IgD-negative memory B cell (primary cell): ENCODE data around the gene SLTM. TPM values are rescaled to one million over a fixed set of nuclear protein-coding genes. Genes with fewer than 3 reads are reported as not detected.
"Not testable (repeated sequence)": the region's sequence is repeated elsewhere in the genome, so short reads cannot be mapped to it uniquely, and the experiment has no call there.

Source experiments
- H3K27ac Mint-ChIP-seq, 3 donors: one replicate each; pipeline ENCODE4 v1.8.0; 2020 to 2022; ENCODE audit warnings: mild to moderate bottlenecking in 3 of 3, mixed read lengths in 3 of 3, moderate library complexity in 1 of 3
- H3K27me3 Mint-ChIP-seq: one replicate; pipeline ENCODE4 v1.8.0; 2021; ENCODE audit warnings: mixed read lengths
- H3K36me3 Mint-ChIP-seq: one replicate; pipeline ENCODE4 v1.8.0; 2020; ENCODE audit warnings: mild to moderate bottlenecking, mixed read lengths
- H3K4me1 Mint-ChIP-seq, 3 donors: one replicate each; pipeline ENCODE4 v1.8.0; 2020 to 2022; ENCODE audit warnings: mixed read lengths in 3 of 3, mild to moderate bottlenecking in 1 of 3
- H3K4me3 Mint-ChIP-seq, 4 donors: one replicate each; pipeline ENCODE4 v1.8.0; 2020 to 2022; ENCODE audit warnings: mild to moderate bottlenecking in 4 of 4, mixed read lengths in 4 of 4, moderate library complexity in 3 of 4
- H3K9me3 Mint-ChIP-seq, 3 donors: one replicate each; pipeline ENCODE4 v1.8.0; 2020 to 2021; ENCODE audit warnings: mixed read lengths in 3 of 3, mild to moderate bottlenecking in 1 of 3
- polyA plus RNA-seq: library from polyadenylated mRNA; unstranded; fragments of 300-500 nt; fragmentation: Illumina TruSeq; gene quantifications from one replicate; pipeline ENCODE4 v1.2.3, GENCODE V29; 2021

The SLTM gene
- polyA plus RNA-seq, 1 donor from 2014 or later = 104 TPM

DNA sequence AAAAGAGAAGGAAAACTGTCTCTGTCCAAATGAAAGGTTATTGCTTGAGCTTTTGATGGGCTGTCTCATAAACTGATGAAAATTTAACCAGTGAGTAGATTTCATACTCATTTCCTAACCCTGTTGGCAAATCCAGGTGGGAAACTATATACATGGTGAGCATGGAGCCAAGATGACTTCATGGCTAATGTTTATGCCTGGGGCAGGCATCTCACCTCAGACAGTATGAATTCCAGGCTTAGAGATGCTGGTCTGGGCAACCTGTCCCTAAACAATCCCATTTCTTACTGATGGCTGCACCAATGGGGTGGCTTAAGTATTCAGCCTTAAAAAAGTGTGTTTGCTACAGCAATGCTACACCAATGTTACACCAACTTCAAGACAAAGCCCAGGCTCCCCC is 58.1 kb downstream of the SLTM start:
- peaks cover 0 to 2% (median 0%) of the 10 kb centered on the region in 3 donors for H3K9me3 Mint-ChIP-seq
- H3K27ac Mint-ChIP-seq = no peak overlapping the region
- H3K27me3 Mint-ChIP-seq = no peaks in the 10 kb centered on the region
- peaks cover 5% of the 10 kb centered on the region for H3K36me3 Mint-ChIP-seq
- H3K4me1 Mint-ChIP-seq = peaks cover 0 to 2% (median 0%) of the 10 kb centered on the region in 3 donors
- H3K4me3 Mint-ChIP-seq = no peak overlapping the region

DNA sequence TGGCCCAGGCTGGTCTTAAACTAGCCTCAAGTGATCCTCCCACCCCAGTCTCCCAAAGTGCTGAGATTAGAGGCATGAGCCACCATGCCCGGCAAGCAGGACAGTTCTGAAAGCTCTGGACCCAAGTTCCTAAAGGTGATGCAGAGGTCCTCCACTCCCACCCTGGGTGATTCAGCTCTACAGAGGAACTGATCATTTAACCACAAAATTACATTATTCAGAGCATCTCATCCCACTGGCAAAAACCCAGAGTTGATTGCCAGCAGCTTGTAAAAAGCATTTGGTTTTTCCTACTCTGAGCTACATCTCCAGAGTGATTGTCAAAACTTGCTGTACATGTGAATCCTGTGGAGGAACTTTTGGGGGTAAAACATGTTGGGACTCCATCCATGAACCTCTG is 60.2 kb downstream of the SLTM start:
- Mint-ChIP-seq H3K4me3 (no peak overlapping the region), H3K27ac (no peak overlapping the region), H3K36me3 (peaks cover 4% of the 10 kb centered on the region), H3K9me3 (peaks cover 0 to 2% (median 0%) of the 10 kb centered on the region in 3 donors), H3K27me3 (no peaks in the 10 kb centered on the region), H3K4me1 (no peaks in the 10 kb centered on the region)

- Mint-ChIP-seq H3K9me3 (no peaks in the 10 kb centered on the region), H3K36me3 (peaks cover 4% of the 10 kb centered on the region), H3K27ac (no peak overlapping the region), H3K4me3 (no peak overlapping the region), H3K27me3 (no peaks in the 10 kb centered on the region), H3K4me1 (no peaks in the 10 kb centered on the region)
Observed at GRCh38 chr15:58870451-58870850, 63.0 kb downstream of the SLTM start.

GRCh38 chr15:58867926-58868325 is 65.6 kb downstream of the SLTM start:
- Mint-ChIP-seq H3K4me3 (no peak overlapping the region), H3K4me1 (peaks cover 0 to 5% (median 0%) of the 10 kb centered on the region in 3 donors), H3K27ac (no peak overlapping the region), H3K36me3 (peaks cover 4% of the 10 kb centered on the region), H3K9me3 (no peaks in the 10 kb centered on the region), H3K27me3 (peaks cover 3% of the 10 kb centered on the region)

DNA sequence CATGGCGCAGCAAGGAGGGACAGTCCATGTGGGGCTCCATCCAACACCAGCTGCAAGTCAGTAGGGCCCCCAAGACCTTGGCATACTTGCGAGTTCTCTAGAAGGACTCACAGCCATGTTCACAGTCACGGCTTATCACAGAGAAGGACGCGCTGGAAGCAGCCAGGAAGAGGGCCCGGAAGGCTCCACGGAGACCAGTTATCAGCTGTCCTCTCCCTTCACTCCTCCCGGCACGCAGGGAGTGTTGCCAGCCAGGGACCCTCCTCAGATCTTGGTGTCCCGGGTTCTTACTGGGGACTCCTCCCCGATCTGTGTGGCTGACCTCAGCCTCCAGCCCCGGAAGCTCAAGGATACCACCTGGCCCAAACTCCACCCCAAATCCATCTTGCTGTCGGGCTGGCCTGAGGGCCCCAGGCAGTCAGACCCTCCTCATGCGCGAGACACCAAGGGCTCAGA is 68.0 kb downstream of the SLTM start:
- Mint-ChIP-seq H3K27ac (no peak overlapping the region), H3K4me3 (peak overlapping the region in 1 of 4 donors; percentile 44), H3K4me1 (peaks cover 7 to 15% (median 13%) of the 10 kb centered on the region in 3 donors), H3K9me3 (no peaks in the 10 kb centered on the region), H3K27me3 (peaks cover 3% of the 10 kb centered on the region), H3K36me3 (peaks cover 4% of the 10 kb centered on the region)

DNA sequence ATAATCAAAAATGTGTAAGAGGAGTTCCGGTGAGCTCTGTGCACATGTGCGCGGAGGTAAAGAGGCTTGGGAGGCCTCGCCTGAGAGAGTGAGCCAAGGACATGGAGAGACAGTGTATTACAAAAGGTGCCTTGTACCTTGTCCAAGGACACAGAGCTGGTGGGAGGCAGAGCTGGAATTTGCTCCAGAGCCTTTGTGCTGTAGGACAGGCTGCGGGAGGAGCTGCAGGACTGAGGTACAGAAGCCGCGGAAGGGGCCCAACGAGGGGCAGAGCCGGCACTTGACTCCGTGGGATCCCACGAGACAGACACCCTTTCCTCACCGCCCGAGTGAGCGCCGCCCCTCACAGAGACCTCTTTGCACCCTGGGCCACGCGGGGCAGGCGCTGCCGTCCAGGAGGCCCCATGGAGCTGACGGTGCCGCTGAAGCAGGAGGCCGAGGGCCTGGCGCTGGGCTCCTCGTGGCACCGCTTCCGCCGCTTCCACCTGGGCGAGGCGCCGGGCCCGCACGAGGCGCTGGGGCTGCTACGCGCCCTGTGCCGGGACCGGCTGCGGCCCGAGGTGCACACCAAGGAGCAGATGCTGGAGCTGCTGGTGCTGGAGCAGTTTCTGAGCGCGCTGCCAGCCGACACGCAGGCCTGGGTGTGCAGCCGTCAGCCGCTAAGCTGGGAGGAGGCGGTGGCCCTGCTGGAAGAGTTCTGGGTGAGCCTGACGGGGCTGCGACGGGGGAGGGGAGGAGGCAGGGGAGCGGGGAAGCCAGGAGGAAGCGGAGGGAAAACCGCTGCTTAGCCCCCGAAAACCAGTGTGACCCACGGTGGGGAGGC is 68.7 kb downstream of the SLTM start:
- peaks cover 3% of the 10 kb centered on the region for H3K27me3 Mint-ChIP-seq
- peak overlapping the region in 3 of 4 donors; percentile 38 to 87 (median 57) for H3K4me3 Mint-ChIP-seq
- no peak overlapping the region for H3K27ac Mint-ChIP-seq
- H3K4me1 Mint-ChIP-seq = peaks cover 7 to 15% (median 13%) of the 10 kb centered on the region in 3 donors
- no peaks in the 10 kb centered on the region for H3K9me3 Mint-ChIP-seq
- H3K36me3 Mint-ChIP-seq = peaks cover 4% of the 10 kb centered on the region

DNA sequence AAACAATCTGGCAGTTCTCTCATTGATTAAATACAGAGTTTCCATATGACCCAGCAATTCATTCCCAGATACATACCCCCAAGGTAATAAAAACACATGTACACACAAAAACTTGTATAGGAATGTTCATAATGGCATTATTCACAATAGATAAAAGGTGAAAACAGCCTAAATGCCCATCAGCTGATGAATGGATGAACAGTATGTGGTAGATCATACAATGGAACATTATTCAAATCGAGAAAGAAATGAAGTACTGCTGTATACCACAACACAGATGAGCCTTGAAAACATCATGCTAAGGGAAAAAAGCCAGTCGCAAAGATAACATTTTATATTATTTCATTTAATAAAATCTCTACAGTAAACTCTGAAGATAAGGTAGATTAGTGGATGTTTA is 71.2 kb downstream of the SLTM start:
- H3K4me3 Mint-ChIP-seq = no peak overlapping the region
- peaks cover 7% of the 10 kb centered on the region for H3K36me3 Mint-ChIP-seq
- peaks cover 7 to 15% (median 13%) of the 10 kb centered on the region in 3 donors for H3K4me1 Mint-ChIP-seq
- no peaks in the 10 kb centered on the region for H3K9me3 Mint-ChIP-seq
- peaks cover 3% of the 10 kb centered on the region for H3K27me3 Mint-ChIP-seq
- H3K27ac Mint-ChIP-seq = no peak overlapping the region

DNA sequence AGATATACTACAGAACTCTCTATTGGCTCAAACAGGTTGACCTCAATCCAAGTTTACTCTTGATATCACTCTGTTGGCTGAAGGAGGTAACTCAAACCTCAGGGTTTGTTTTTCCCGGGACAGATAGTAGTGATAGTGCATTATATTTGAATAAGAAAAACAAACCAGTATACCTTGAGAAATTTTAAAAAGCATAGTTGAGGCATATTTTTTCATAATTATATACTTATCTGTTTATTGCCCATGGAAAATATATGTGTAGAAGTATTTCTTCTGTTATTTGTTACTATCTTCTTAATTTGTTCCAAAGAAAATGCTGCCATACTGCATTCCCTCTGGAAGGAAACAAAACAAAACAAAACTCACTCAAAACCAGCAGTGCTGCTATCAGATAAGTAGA is 76.9 kb downstream of the SLTM start:
- H3K4me3 Mint-ChIP-seq, H3K27me3 Mint-ChIP-seq, H3K9me3 Mint-ChIP-seq, H3K4me1 Mint-ChIP-seq, H3K27ac Mint-ChIP-seq: not testable (repeated sequence)
- H3K36me3 Mint-ChIP-seq = peaks cover 12% of the 10 kb centered on the region

DNA sequence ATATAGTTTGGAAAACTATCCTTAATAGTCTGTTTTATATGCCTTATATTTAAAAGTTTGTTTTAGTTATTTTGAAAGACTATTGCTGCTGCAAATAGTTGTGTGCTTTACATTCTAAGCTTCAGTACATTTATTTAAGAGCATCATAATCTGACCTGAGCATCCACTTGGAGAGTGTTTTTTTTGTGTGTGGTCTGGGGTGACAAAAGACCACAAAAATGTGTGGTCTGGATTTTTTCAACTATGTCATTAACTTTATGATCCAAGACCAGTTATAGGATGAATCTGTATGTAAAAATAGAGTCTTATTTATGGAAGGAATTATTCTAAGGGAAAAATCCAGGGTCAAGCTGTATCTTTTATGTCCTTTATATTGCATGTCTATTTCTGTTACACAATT is 77.4 kb downstream of the SLTM start:
- no peak overlapping the region for H3K4me3 Mint-ChIP-seq
- no peaks in the 10 kb centered on the region for H3K9me3 Mint-ChIP-seq
- peaks cover 14% of the 10 kb centered on the region for H3K36me3 Mint-ChIP-seq
- H3K27me3 Mint-ChIP-seq = no peaks in the 10 kb centered on the region
- peaks cover 0 to 4% (median 0%) of the 10 kb centered on the region in 3 donors for H3K4me1 Mint-ChIP-seq
- H3K27ac Mint-ChIP-seq = no peak overlapping the region

DNA sequence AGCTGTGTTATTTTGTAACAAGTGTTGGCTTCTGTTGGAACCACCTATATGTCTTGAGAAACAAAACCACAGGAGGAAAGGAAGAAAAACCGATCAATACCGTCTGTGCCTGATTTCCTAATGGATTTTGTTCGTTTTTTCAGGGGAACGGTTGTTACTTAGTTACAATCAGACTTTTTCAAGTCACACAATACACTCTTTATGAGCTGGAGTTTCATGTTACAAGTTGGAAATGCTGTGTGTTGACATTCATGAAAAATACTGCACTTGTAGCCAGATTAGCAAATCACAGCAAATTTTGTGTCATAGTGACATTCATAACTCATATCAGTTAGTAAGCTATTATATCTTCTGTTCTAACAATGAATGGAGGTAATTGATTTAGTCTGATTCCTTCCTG is 78.9 kb downstream of the SLTM start:
- peaks cover 18% of the 10 kb centered on the region for H3K36me3 Mint-ChIP-seq
- H3K27me3 Mint-ChIP-seq = no peaks in the 10 kb centered on the region
- no peaks in the 10 kb centered on the region for H3K9me3 Mint-ChIP-seq
- H3K27ac Mint-ChIP-seq = no peak overlapping the region
- H3K4me1 Mint-ChIP-seq = no peaks in the 10 kb centered on the region
- no peak overlapping the region for H3K4me3 Mint-ChIP-seq

DNA sequence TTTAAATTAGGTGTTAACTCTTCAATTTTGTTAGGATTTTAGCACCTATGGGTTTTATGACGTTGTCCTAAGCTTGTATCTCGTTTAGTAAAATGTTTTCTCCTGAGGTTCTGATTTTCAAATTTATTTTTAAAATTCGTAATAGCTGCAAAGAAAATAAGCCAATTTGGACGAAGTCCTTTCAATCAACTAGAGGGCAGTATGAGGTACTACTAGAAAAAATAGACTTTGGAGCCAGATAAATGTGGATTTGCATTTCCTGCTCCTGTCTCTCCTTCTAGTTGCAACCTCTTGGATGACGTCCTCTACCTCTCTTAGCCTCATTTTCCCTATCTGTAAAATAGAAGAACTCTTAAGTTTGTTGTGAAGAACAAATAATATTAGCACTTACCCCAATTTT is 81.1 kb downstream of the SLTM start:
- Mint-ChIP-seq H3K4me1 (no peaks in the 10 kb centered on the region), H3K27me3 (no peaks in the 10 kb centered on the region), H3K27ac (no peak overlapping the region), H3K9me3 (no peaks in the 10 kb centered on the region), H3K4me3 (no peak overlapping the region), H3K36me3 (peaks cover 16% of the 10 kb centered on the region)

DNA sequence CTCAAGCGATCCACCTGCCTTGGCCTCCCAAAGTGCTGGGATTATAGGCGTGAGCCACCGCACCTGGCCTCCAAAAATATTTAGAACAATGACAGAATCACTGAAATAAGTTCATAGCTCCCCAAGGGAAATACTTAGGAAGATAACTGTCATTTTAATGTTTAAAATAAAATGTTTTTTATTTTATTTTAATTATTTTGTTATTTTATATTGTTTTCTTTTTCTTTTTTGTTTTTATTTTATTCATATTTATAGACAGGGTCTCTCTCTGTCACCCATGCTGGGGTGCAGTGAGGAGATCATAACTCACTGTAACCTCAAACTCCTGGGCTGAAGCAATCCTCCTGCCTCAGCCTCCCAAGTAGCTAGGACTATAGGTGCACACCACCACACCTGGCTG is 82.3 kb downstream of the SLTM start:
- H3K27me3 Mint-ChIP-seq, H3K9me3 Mint-ChIP-seq, H3K4me1 Mint-ChIP-seq, H3K27ac Mint-ChIP-seq, H3K4me3 Mint-ChIP-seq: not testable (repeated sequence)
- peaks cover 20% of the 10 kb centered on the region for H3K36me3 Mint-ChIP-seq

GRCh38 chr15:58842713-58843396 is 90.6 kb downstream of the SLTM start:
- no peaks in the 10 kb centered on the region for H3K27me3 Mint-ChIP-seq
- peak overlapping the region in 1 of 3 donors; percentile 39 for H3K27ac Mint-ChIP-seq
- H3K9me3 Mint-ChIP-seq = peaks cover 0 to 2% (median 0%) of the 10 kb centered on the region in 3 donors
- no peak overlapping the region for H3K4me3 Mint-ChIP-seq
- H3K36me3 Mint-ChIP-seq = peaks cover 11% of the 10 kb centered on the region
- peaks cover 3 to 4% (median 4%) of the 10 kb centered on the region in 3 donors for H3K4me1 Mint-ChIP-seq

- Mint-ChIP-seq H3K36me3 (peaks cover 5% of the 10 kb centered on the region), H3K4me1 (peaks cover 1 to 4% (median 3%) of the 10 kb centered on the region in 3 donors), H3K4me3 (no peak overlapping the region), H3K9me3 (no peaks in the 10 kb centered on the region), H3K27ac (no peak overlapping the region), H3K27me3 (no peaks in the 10 kb centered on the region)
Observed at GRCh38 chr15:58840048-58840447, 93.4 kb downstream of the SLTM start.

GRCh38 chr15:58839485-58839884 is 94.0 kb downstream of the SLTM start:
- no peaks in the 10 kb centered on the region for H3K27me3 Mint-ChIP-seq
- H3K27ac Mint-ChIP-seq = no peak overlapping the region
- peaks cover 1 to 4% (median 3%) of the 10 kb centered on the region in 3 donors for H3K4me1 Mint-ChIP-seq
- no peak overlapping the region for H3K4me3 Mint-ChIP-seq
- H3K36me3 Mint-ChIP-seq = peaks cover 5% of the 10 kb centered on the region
- no peaks in the 10 kb centered on the region for H3K9me3 Mint-ChIP-seq
